Measurements from ENCODE around the gene DNAJC15. TPM values are rescaled to one million over a fixed set of nuclear protein-coding genes. Genes with fewer than 3 reads are reported as not detected.
A peak's percentile ranks its signal among the peaks of the same experiment; 100 is the strongest.
"Not testable (repeated sequence)": the region's sequence is repeated elsewhere in the genome, so short reads cannot be mapped to it uniquely, and the experiment has no call there.

Gene DNAJC15
- polyA plus RNA-seq, 1 donor (not counting 4 experiments of a cell fraction or from before 2014, with no cell fraction given) = 38.5 TPM

- Histone ChIP-seq H2AFZ (ENCODE audit: control insufficient read depth, low read length) (no peak overlapping the region), H3K27me3 (ENCODE audit: control insufficient read depth, extremely low read depth, insufficient read depth, low read length) (no peaks in the 10 kb centered on the region), H3K79me2 (ENCODE audit: control insufficient read depth, insufficient read depth, low read length) (peaks cover 48% of the 10 kb centered on the region), H3K9me1 (ENCODE audit: control insufficient read depth, extremely low read depth, insufficient read depth, low read length) (no peaks in the 10 kb centered on the region), H3K4me1 (ENCODE audit: control insufficient read depth, extremely low read depth, insufficient read depth, low read length) (peaks cover 9% of the 10 kb centered on the region), H3K4me2 (ENCODE audit: control insufficient read depth, extremely low read depth, insufficient read depth, low read depth, low read length) (no peak overlapping the region), H3K4me3 (ENCODE audit: control insufficient read depth in 2 of 3, extremely low read depth in 1 of 3, insufficient read depth in 2 of 3, low read depth in 1 of 3, low read length in 3 of 3) (no peak overlapping the region), H4K20me1 (ENCODE audit: control insufficient read depth, extremely low read depth, insufficient read depth, low read length) (no peaks in the 10 kb centered on the region), H3K36me3 (ENCODE audit: control insufficient read depth in 2 of 2, extremely low read depth in 1 of 2, insufficient read depth in 2 of 2, low read length in 2 of 2) (peaks cover 3% of the 10 kb centered on the region in 2 experiments), H3K27ac (ENCODE audit: control insufficient read depth, insufficient read depth, low read length) (no peak overlapping the region), H3K9me3 (ENCODE audit: control insufficient read depth, low read depth, low read length) (no peaks in the 10 kb centered on the region), H3K9ac (ENCODE audit: control insufficient read depth, extremely low read depth, insufficient read depth, low read length) (no peak overlapping the region)
- no peak for TF ChIP-seq CTCF (optimal IDR thresholded peaks at IDR 0.05 in 1 of 3, IDR thresholded peaks at IDR 0.05 in 1 of 3, conservative IDR thresholded peaks at IDR 0.05 in 1 of 3; ENCODE audit: extremely low read depth in 1 of 3, insufficient read depth in 2 of 3, low read length in 3 of 3)
- TF ChIP-seq EZH2 (IDR thresholded peaks at IDR 0.05; ENCODE audit: low read length) = no peak
- FAIRE-seq (no peak), DNase-seq (ENCODE audit: low read depth, low spot score) (no peak)
- dilution Hi-C loops (cut with MboI; ENCODE audit: extremely low pct_ligation_motif_present, low sequenced_read_pairs) = no loop called here
Observed at GRCh38 chr13:43036351-43037250, 13.2 kb downstream of the DNAJC15 start.

GRCh38 chr13:43039966-43040365 is 16.6 kb downstream of the DNAJC15 start:
- Histone ChIP-seq H3K27ac (ENCODE audit: control insufficient read depth, insufficient read depth, low read length) (no peak overlapping the region), H3K36me3 (ENCODE audit: control insufficient read depth in 2 of 2, extremely low read depth in 1 of 2, insufficient read depth in 2 of 2, low read length in 2 of 2) (no peaks in the 10 kb centered on the region), H3K4me3 (ENCODE audit: control insufficient read depth in 2 of 3, extremely low read depth in 1 of 3, insufficient read depth in 2 of 3, low read depth in 1 of 3, low read length in 3 of 3) (no peak overlapping the region), H3K9ac (ENCODE audit: control insufficient read depth, extremely low read depth, insufficient read depth, low read length) (no peak overlapping the region), H2AFZ (ENCODE audit: control insufficient read depth, low read length) (no peak overlapping the region), H3K4me2 (ENCODE audit: control insufficient read depth, extremely low read depth, insufficient read depth, low read depth, low read length) (no peak overlapping the region), H3K27me3 (ENCODE audit: control insufficient read depth, extremely low read depth, insufficient read depth, low read length) (no peaks in the 10 kb centered on the region), H3K4me1 (ENCODE audit: control insufficient read depth, extremely low read depth, insufficient read depth, low read length) (peaks cover 18% of the 10 kb centered on the region), H4K20me1 (ENCODE audit: control insufficient read depth, extremely low read depth, insufficient read depth, low read length) (no peaks in the 10 kb centered on the region), H3K9me3 (ENCODE audit: control insufficient read depth, low read depth, low read length) (no peaks in the 10 kb centered on the region), H3K9me1 (ENCODE audit: control insufficient read depth, extremely low read depth, insufficient read depth, low read length) (no peaks in the 10 kb centered on the region), H3K79me2 (ENCODE audit: control insufficient read depth, insufficient read depth, low read length) (peaks cover 47% of the 10 kb centered on the region)
- TF ChIP-seq EZH2 (IDR thresholded peaks at IDR 0.05; ENCODE audit: low read length) (no peak), CTCF (optimal IDR thresholded peaks at IDR 0.05 in 1 of 3, IDR thresholded peaks at IDR 0.05 in 1 of 3, conservative IDR thresholded peaks at IDR 0.05 in 1 of 3; ENCODE audit: extremely low read depth in 1 of 3, insufficient read depth in 2 of 3, low read length in 3 of 3) (no peak)
- DNase-seq (ENCODE audit: low read depth, low spot score) (no peak), FAIRE-seq (peak; percentile 36)
- dilution Hi-C loops (cut with MboI; ENCODE audit: extremely low pct_ligation_motif_present, low sequenced_read_pairs) = no loop called here

- DNase-seq (ENCODE audit: low read depth, low spot score); H3K27ac ChIP-seq (ENCODE audit: control insufficient read depth, insufficient read depth, low read length); H3K4me2 ChIP-seq (ENCODE audit: control insufficient read depth, extremely low read depth, insufficient read depth, low read depth, low read length); H3K9ac ChIP-seq (ENCODE audit: control insufficient read depth, extremely low read depth, insufficient read depth, low read length); H3K36me3 ChIP-seq (ENCODE audit: control insufficient read depth in 2 of 2, extremely low read depth in 1 of 2, insufficient read depth in 2 of 2, low read length in 2 of 2); H3K9me1 ChIP-seq (ENCODE audit: control insufficient read depth, extremely low read depth, insufficient read depth, low read length); H3K4me3 ChIP-seq (ENCODE audit: control insufficient read depth in 2 of 3, extremely low read depth in 1 of 3, insufficient read depth in 2 of 3, low read depth in 1 of 3, low read length in 3 of 3); FAIRE-seq; H4K20me1 ChIP-seq (ENCODE audit: control insufficient read depth, extremely low read depth, insufficient read depth, low read length); H2AFZ ChIP-seq (ENCODE audit: control insufficient read depth, low read length); H3K9me3 ChIP-seq (ENCODE audit: control insufficient read depth, low read depth, low read length); dilution Hi-C loops (cut with MboI; ENCODE audit: extremely low pct_ligation_motif_present, low sequenced_read_pairs); H3K27me3 ChIP-seq (ENCODE audit: control insufficient read depth, extremely low read depth, insufficient read depth, low read length): not testable (repeated sequence)
- H3K4me1 ChIP-seq (ENCODE audit: control insufficient read depth, extremely low read depth, insufficient read depth, low read length) = peaks cover 27% of the 10 kb centered on the region
- peaks cover 42% of the 10 kb centered on the region for H3K79me2 ChIP-seq (ENCODE audit: control insufficient read depth, insufficient read depth, low read length)
Observed at GRCh38 chr13:43040581-43041368, 17.4 kb downstream of the DNAJC15 start.

All from keratinocyte (primary cell).